Small intestine (tissue), 7 donors: Measurements from ENCODE around the gene FADS2. TPM values are rescaled to one million over a fixed set of nuclear protein-coding genes. Genes with fewer than 3 reads are reported as not detected.

ENCODE experiments used
- DNase-seq, 2 donors: peaks; one replicate each; pipeline versions ENCODE4 v3.0.0 to v3.0.0-alpha.2; 2013
- FAIRE-seq: peaks from 2 replicates; lab custom pipeline; 2012; peaks lifted over from hg19 to GRCh38; lab: Jason Lieb, UNC
- H3K27ac ChIP-seq, 3 donors: one replicate each; pipeline ENCODE4 v1.5.1; 2013; ENCODE audit warnings: low read length in 2 of 3, mild to moderate bottlenecking in 2 of 3, control low read depth in 1 of 3, inconsistent platforms in 1 of 3, low read depth in 1 of 3, moderate library complexity in 1 of 3
- H3K27me3 ChIP-seq, 3 donors: one replicate each; pipeline ENCODE4 v1.6.1; 2013; ENCODE audit warnings: low read length in 3 of 3, inconsistent platforms in 1 of 3; ENCODE audit not compliant: control insufficient read depth in 3 of 3, insufficient read depth in 3 of 3
- H3K36me3 ChIP-seq, 3 donors: one replicate each; pipeline ENCODE4 v1.6.1; 2013; ENCODE audit warnings: low read length in 3 of 3, inconsistent platforms in 1 of 3, low read depth in 1 of 3, mild to moderate bottlenecking in 1 of 3, moderate library complexity in 1 of 3; ENCODE audit not compliant: control insufficient read depth in 3 of 3, insufficient read depth in 2 of 3
- H3K4me1 ChIP-seq, 3 donors: one replicate each; pipeline ENCODE4 v1.6.1; 2013; ENCODE audit warnings: low read length in 2 of 3, inconsistent platforms in 1 of 3, low read depth in 1 of 3, mild to moderate bottlenecking in 1 of 3, moderate library complexity in 1 of 3; ENCODE audit not compliant: control insufficient read depth in 3 of 3, insufficient read depth in 2 of 3
- H3K4me3 ChIP-seq, 3 donors: one replicate each; pipeline ENCODE4 v1.5.1; 2013; ENCODE audit warnings: low read length in 3 of 3, control low read depth in 1 of 3, inconsistent platforms in 1 of 3, low read depth in 1 of 3, mild to moderate bottlenecking in 1 of 3, moderate library complexity in 1 of 3
- H3K9me3 ChIP-seq, 2 donors: one replicate each; pipeline ENCODE4 v1.6.1; 2013; ENCODE audit warnings: low read depth in 1 of 2, low read length in 1 of 2; ENCODE audit not compliant: control insufficient read depth in 2 of 2, insufficient read depth in 1 of 2
- WGBS, 3 donors: extraction: QIAGEN DNeasy Blood & Tissue Kit; methylation state at CpG; one replicate each; pipeline ENCODE4 v1.1.7; 2013; 5-methylcytosine and 5-hydroxymethylcytosine counted together
- polyA plus RNA-seq, 4 donors: library from polyadenylated mRNA; stranded (reverse) in 3 of 4; unstranded in 1 of 4; fragments of 200-250 nt in 3 of 4; fragments of 120-200 nt in 1 of 4; gene quantifications; one replicate each; pipeline versions ENCODE4 v1.2.1 to v1.2.3, GENCODE V29; 2013
- donor health status: healthy with polysubstance abuse.
- donor health status: control.
- donor health status: control.
- donor health status: Bipolar disorder and iron deficiency.
- donor health status: healthy.

The FADS2 gene
- polyA plus RNA-seq, 4 donors: 2.4 to 147 (median 7.7) TPM

GRCh38 chr11:61850687-61851086 is 22.6 kb downstream of the FADS2 start:
- WGBS, 3 donors: 11 to 51% (median 38%) methylated on average over 7 of the region's 7 CpGs
- FAIRE-seq: no peak
- Histone ChIP-seq H3K4me1 (peaks cover 0 to 8% (median 1%) of the 10 kb centered on the region in 3 donors), H3K27ac (peak overlapping the region in 2 of 3 donors; percentile 30 to 78), H3K4me3 (no peak overlapping the region), H3K36me3 (peaks cover 0 to 38% (median 11%) of the 10 kb centered on the region in 3 donors), H3K27me3 (no peaks in the 10 kb centered on the region), H3K9me3 (no peaks in the 10 kb centered on the region)
- peak in 1 of 2 donors; percentile 50 for DNase-seq

DNA sequence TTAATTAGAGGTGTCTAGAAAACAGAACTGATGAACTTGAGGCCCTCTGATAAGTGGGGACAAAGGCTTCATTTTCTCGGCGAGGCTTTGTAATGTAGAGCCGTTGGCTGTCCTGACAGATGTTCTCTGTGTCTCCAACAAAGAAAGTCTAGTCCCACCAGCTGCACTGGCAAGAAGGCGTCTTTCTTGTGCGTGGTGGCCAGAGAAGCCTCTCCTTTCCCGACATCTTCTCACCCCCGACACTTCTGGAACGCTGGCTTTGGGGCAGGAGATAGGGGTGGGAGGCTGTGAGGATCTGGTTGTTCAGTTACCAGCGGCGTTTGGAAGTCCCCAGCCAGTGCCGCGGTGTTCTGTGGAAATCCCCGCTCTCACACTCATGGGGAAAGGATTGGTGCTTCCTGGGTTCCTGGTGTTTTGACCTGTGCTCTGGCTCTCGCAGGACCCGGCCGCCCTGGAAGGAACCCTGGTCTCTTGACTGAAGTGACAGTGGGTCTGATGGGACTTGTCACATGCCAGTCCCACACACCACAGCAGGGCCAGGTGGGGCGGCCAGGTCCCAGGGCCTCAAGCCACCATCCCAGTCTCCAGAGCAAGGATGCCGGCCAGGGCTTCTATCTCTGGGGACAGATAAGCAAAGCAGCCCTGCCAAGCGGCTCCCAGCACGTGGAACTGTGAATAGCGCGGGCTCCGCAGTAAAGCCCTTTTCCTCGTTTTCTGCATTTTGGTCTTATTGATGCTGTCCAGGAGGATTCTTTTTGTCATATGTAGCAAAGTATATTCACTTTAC is 23.2 kb downstream of the FADS2 start:
- Histone ChIP-seq H3K36me3 (peaks cover 0 to 43% (median 11%) of the 10 kb centered on the region in 3 donors), H3K27ac (peak overlapping the region in 2 of 3 donors; percentile 30 to 78), H3K9me3 (no peaks in the 10 kb centered on the region), H3K4me3 (peak overlapping the region in 1 of 3 donors; percentile 21), H3K4me1 (peaks cover 0 to 8% (median 1%) of the 10 kb centered on the region in 3 donors), H3K27me3 (no peaks in the 10 kb centered on the region)
- FAIRE-seq (no peak), DNase-seq (peak; percentile 19 to 47)
- 30 to 65% (median 39%) methylated on average over 24 of the region's 24 CpGs for WGBS, 3 donors

- no peak for FAIRE-seq
- no peak for DNase-seq
- Histone ChIP-seq H3K4me3 (no peak overlapping the region), H3K27ac (no peak overlapping the region), H3K36me3 (peaks cover 0 to 47% (median 11%) of the 10 kb centered on the region in 3 donors), H3K4me1 (peaks cover 0 to 8% (median 1%) of the 10 kb centered on the region in 3 donors), H3K27me3 (no peaks in the 10 kb centered on the region), H3K9me3 (no peaks in the 10 kb centered on the region)
- WGBS, 3 donors: 71 to 80% (median 75%) methylated on average over 6 of the region's 6 CpGs
Measured at GRCh38 chr11:61851900-61852295, 23.8 kb downstream of the FADS2 start.

DNA sequence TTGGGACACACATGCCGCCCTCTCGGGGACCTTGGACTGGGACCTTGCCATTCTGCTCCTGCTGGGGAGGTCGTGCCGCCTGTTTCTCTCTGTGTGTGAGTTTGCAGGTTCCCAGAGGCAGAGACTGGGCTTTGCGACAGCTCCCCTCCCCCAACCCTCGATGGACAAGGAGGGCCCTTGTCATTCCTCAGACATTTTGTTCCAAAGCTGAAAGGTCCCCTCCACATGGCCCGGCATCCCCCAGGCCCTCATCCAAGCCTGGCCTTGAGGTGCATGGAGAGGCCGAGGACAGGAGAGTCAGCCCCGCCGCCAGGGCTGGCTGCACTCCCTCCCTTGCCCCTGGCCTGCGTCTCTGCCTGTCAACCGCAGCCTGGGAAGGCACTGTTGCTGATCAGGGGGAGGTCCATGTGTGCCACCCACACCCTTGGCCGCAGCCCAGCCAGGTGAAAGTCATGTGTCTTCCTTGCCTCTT is 25.6 kb downstream of the FADS2 start:
- WGBS, 3 donors: 52 to 69% (median 62%) methylated on average over 13 of the region's 13 CpGs
- FAIRE-seq (no peak), DNase-seq (no peak)

GRCh38 chr11:61854206-61854895 is 26.3 kb downstream of the FADS2 start:
- peaks cover 0 to 8% (median 1%) of the 10 kb centered on the region in 3 donors for H3K4me1 ChIP-seq
- no peaks in the 10 kb centered on the region for H3K27me3 ChIP-seq
- WGBS, 3 donors: 94 to 98% (median 96%) methylated on average over 17 of the region's 17 CpGs
- no peaks in the 10 kb centered on the region for H3K9me3 ChIP-seq
- no peak overlapping the region for H3K27ac ChIP-seq
- DNase-seq: no peak
- peaks cover 0 to 45% (median 8%) of the 10 kb centered on the region in 3 donors for H3K36me3 ChIP-seq
- no peak for FAIRE-seq
- H3K4me3 ChIP-seq: no peak overlapping the region

More for the DNA sequence above, 25.6 kb downstream of the FADS2 start:
- no peaks in the 10 kb centered on the region for H3K9me3 ChIP-seq
- H3K27me3 ChIP-seq: no peaks in the 10 kb centered on the region
- no peak overlapping the region for H3K4me3 ChIP-seq
- no peak overlapping the region for H3K27ac ChIP-seq
- H3K36me3 ChIP-seq: peaks cover 0 to 45% (median 8%) of the 10 kb centered on the region in 3 donors
- H3K4me1 ChIP-seq: peaks cover 0 to 8% (median 1%) of the 10 kb centered on the region in 3 donors

GRCh38 chr11:61854966-61855714 is 27.0 kb downstream of the FADS2 start:
- no peak for DNase-seq
- Histone ChIP-seq H3K4me1 (peaks cover 0 to 8% (median 1%) of the 10 kb centered on the region in 3 donors), H3K36me3 (peaks cover 0 to 48% (median 8%) of the 10 kb centered on the region in 3 donors), H3K4me3 (no peak overlapping the region), H3K27ac (no peak overlapping the region), H3K27me3 (no peaks in the 10 kb centered on the region), H3K9me3 (no peaks in the 10 kb centered on the region)
- 90 to 93% (median 92%) methylated on average over 13 to 14 of the region's 14 CpGs for WGBS, 3 donors
- no peak for FAIRE-seq

- Histone ChIP-seq H3K4me3 (no peak overlapping the region), H3K27me3 (no peaks in the 10 kb centered on the region), H3K36me3 (peaks cover 0 to 53% (median 8%) of the 10 kb centered on the region in 3 donors), H3K9me3 (no peaks in the 10 kb centered on the region), H3K4me1 (peaks cover 0 to 2% (median under 1%) of the 10 kb centered on the region in 3 donors), H3K27ac (no peak overlapping the region)
- no peak for FAIRE-seq
- 90 to 91% (median 91%) methylated on average over 12 of the region's 12 CpGs for WGBS, 3 donors
- DNase-seq: no peak
Measured at GRCh38 chr11:61855939-61856680, 28.0 kb downstream of the FADS2 start.
